RCC 7860 (cell line): Measurements from ENCODE around the gene EDIL3.
"Not testable (repeated sequence)": the region's sequence is repeated elsewhere in the genome, so short reads cannot be mapped to it uniquely, and the experiment has no call there.

Experiments
- DNase-seq: peaks from one replicate; pipeline ENCODE4 v3.0.0-alpha.2; 2015; ENCODE audit warnings: low spot score
- FAIRE-seq: peaks from 2 replicates; lab custom pipeline; 2012; peaks lifted over from hg19 to GRCh38; lab: Jason Lieb, UNC

Gene EDIL3

GRCh38 chr5:84303315-84303714, 81.4 kb downstream of the EDIL3 start:
- DNase-seq, result no peak
- no peak for FAIRE-seq

DNA sequence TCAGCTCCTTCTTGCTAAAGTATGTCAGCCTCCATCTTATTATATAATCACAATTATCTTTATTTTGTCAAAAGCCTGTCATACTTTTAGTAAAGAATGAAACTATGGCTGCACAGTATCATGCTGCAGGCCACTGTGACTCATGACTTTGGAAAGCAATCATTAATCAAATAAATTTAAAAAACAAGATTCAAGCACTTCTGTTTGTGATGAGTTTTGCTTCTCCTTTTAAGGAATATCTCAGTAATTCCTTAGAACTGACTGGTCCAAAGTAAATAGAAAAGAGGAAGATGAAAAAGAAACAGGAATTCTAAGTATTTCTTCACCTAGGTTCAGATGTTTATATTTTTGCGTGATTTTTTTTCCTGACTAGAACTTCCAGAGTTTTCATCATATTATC, 83.1 kb downstream of the EDIL3 start:
- DNase-seq (peak; percentile 37), FAIRE-seq (peak; percentile 21)

GRCh38 chr5:84299959-84300358, 84.7 kb downstream of the EDIL3 start:
- FAIRE-seq (no peak), DNase-seq (no peak)

- FAIRE-seq (no peak), DNase-seq (no peak)
Measured at GRCh38 chr5:84298628-84299027, 86.1 kb downstream of the EDIL3 start.

- not testable (repeated sequence) for DNase-seq, FAIRE-seq
Measured at GRCh38 chr5:84297641-84298040, 87.0 kb downstream of the EDIL3 start.

DNA sequence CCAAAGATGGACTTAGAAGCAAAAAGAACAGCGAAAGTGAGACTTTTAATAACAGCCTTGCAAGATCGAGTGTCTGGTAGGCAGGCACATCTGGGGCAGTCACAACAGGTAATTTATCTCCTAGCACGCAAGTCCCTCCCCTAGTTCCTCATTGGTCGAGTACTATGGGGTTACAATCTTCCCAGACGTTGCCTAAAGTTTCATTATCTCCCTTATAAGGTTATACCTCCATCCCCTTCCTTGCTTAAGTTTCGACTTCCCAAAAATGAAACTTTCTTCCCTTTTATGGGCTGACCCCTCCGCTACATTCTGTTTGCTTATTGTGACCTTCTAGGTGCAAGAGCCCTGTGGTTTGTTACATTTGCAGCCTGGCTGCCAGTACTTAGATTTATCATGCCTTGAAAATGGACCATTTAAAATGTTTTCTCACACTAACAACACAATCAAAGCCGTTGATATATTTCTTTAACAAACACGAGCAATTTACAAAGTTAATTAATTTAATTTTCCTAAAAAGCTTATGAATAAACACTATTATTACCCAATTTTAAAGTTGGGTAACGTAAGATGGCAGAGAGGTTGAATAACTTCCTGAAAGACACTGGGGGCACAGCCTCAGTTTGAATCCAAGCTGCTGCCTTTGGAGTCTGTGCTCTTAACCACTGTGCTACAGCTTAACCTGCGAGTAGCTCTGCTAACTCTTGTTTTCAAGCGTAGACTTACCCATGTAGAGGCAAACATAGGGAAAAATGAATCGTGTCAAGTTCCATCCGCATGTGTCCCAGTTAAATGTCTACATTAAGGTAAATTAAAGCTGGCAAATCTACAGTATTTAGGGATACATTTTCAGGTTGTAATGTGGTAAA, 91.7 kb downstream of the EDIL3 start:
- DNase-seq, result no peak
- no peak for FAIRE-seq

- no peak for DNase-seq
- no peak for FAIRE-seq
Measured at GRCh38 chr5:84292000-84292642, 92.6 kb downstream of the EDIL3 start.

- no peak for FAIRE-seq
- no peak for DNase-seq
Measured at GRCh38 chr5:84290673-84291072, 94.0 kb downstream of the EDIL3 start.

GRCh38 chr5:84290161-84290560, 94.5 kb downstream of the EDIL3 start:
- FAIRE-seq, result peak; percentile 14
- DNase-seq, result peak; percentile 71

DNA sequence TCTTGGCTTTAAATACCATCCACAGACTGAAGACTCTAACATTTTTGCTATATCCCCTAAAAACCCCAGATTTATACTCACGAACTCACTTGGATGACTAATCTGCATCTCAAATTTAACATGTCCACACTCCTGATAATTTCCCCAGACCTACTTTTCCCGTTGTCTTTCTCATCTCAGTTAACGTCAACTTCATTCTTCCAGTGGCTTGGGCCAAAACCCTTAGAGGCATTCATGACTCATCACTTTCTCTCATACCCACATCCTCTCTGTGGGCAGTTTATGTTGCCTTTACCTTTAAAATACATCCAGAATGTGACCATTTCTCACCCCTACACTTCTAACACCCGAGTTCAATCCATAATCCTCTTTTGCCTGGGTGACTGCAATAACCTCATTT, 96.7 kb downstream of the EDIL3 start:
- FAIRE-seq, result peak; percentile 92
- peak; percentile 78 for DNase-seq

GRCh38 chr5:84286662-84287061, 98.0 kb downstream of the EDIL3 start:
- FAIRE-seq (no peak), DNase-seq (no peak)

DNA sequence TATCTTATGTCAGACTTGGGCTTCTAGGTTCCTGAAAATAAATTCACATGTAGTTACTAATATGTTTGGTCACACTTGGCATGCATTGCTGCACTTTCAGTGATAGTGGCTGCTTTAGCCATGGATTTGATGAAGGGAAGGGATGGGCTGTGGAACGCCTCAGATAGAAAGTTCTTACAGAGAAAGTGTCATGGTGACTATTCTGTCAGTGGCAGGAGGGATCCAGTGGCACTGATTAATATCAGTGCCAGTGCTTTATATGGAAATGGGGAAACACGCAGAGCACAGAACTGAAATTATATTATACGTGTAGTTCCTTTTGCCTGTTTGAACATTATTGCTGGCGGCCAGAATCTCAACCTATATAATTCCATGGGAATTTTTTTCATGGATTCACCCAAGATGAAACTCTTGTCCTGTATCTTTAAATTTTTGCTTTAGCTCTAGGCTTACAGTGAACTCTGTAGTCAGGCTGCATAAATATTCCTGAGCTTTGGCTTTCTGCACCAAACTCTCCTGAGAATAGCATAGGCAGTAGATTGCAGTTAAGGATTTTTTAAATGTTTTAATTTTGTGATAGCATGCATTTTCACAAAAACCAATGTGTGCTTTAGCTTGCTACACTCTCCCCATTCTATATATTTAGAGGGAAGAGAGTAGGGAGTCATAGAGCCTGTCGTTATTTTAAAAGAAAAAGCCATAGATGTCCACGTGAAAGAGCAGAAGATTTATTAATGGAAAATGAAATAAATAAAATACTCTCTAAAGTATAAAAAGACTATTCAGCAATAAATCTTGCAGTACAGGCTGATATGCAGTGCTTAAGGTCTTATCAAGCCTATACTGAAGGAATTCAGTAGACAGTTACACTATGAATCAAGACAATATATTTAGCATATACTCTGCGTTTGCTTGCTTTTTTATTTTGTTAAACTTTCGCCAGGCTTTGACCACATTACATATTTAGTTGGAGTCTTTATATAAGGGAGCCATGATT, 98.7 kb downstream of the EDIL3 start:
- no peak for FAIRE-seq

GRCh38 chr5:84281383-84281782, 103.3 kb downstream of the EDIL3 start:
- DNase-seq (no peak), FAIRE-seq (no peak)

More for the DNA sequence above, 98.7 kb downstream of the EDIL3 start:
- no peak for DNase-seq

DNA sequence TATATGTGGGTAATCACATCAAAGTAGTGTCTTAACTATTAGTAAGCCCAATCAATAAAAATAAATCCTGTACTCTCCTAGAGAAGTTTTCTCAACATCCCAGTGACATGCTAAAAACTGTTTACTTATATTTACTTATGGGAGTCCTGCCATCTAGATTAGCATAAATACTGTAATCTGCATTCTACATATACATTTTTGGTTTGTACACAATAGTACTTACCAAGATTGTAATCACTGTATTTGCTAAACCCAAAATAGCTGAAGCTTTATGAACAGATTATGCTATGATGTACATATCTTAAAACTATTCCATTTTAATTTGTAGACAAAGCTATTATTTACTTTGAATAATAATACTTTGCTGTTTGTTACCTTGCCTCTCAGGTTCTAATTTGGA, 105.4 kb downstream of the EDIL3 start:
- no peak for DNase-seq
- FAIRE-seq, result no peak

DNA sequence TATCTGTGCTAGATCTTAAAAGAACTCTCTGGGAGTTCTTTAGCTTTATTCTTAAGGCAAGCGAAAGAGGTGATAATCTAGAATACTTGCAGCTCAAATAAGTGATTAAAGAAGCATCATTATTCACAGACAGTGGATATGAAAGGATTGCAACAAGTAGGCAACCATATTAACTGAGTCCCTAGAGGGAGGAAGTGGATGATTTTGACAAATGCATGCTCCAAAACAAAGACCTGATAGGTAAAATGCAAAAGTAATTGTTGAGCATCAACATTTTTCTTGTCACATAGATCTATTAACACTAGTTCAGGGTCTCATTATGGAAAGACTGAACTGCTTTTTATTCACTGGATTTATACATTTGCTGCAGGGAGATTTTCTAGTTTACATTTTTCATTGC, 109.1 kb downstream of the EDIL3 start:
- DNase-seq (no peak), FAIRE-seq (no peak)

- FAIRE-seq, result no peak
- no peak for DNase-seq
Measured at GRCh38 chr5:84274585-84275468, 109.9 kb downstream of the EDIL3 start.

GRCh38 chr5:84273517-84273883, 111.2 kb downstream of the EDIL3 start:
- DNase-seq, result no peak
- no peak for FAIRE-seq

DNA sequence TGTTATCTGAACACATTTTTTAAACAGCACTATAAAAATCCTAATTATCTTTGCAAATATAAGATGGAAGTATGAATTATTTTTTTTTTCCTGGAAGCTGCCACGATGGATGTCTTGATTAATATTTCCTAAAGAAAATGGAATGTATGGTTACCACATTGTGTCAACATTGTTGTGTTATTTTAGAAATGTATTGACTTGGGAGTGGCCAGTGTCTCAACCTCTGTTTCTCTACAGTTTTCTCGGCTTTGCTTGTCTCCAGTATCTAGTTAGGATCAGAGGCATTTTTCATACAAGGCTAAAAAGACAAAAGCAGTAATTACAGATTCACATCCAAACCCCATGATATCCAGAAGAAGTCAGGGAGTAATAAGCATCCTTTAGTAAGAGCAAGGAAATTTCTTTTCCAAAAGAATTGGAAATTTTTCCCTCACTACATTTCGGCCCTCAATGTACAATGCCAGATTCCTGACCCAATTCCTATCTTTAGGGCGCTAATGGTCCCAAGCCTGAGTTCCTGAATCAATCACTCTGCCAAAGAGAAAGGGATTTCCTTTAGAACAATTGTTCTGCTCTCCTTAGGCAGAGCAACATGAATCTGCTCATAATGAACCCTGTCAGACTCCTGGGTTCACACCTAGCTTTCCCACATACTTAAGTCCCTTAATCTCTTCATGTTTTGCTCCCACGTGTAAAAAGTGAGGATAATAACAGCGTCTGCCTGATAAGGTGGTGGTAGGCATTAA, 111.7 kb downstream of the EDIL3 start:
- FAIRE-seq (no peak), DNase-seq (no peak)

DNA sequence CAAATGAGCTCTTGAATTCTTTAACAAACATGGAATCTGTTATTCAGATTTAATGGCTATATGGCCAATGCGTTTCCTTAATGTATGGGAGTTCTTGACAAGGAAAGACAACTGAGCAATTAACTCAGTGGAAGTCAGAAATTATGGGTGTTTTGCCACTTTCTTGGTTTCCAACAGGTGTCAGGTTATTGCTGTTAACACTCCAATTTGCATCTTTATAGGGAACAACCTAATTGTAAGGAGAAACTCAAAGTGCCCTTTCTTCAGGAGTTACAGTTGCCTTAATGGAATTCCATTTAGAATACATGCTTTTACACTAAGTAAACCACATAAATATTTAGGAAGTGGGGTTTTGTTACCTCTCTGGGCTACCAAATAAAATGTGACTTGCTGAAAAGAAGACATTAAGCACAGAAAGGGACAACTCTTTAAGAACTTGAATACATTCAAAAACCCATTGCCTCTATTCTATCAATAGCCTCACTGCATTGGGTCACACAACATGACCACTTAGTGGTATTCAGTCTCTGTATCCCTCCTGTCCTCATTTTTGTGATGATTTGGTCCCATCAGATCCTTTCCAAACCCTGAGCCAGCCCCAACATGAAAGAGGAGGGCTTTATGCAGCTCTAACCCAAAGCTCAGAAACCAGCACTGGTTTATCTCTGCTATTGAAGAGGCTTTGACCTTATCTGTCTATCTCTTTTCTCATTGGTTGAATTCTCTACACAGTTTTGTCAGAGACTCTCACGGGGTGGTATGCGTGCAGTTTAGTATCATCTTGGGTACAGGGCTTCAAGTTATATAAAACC, 118.7 kb downstream of the EDIL3 start:
- no peak for FAIRE-seq
- DNase-seq, result no peak
